GM12891 (cell line): Measurements from ENCODE around the gene SCAPER.
"Not testable (repeated sequence)": the region's sequence is repeated elsewhere in the genome, so short reads cannot be mapped to it uniquely, and the experiment has no call there.

Experiments used
- PAX5 ChIP-seq: IDR thresholded peaks from 2 replicates; pipeline ENCODE4 v1.6.1; 2011; ENCODE audit warnings: low read length, moderate library complexity, mild to moderate bottlenecking; ENCODE audit not compliant: insufficient read depth, severe bottlenecking
- POLR2A ChIP-seq: IDR thresholded peaks from 2 replicates; pipeline ENCODE4 v1.6.1; 2011; ENCODE audit warnings: low read depth, low read length, control low read depth
- POLR2AphosphoS5 ChIP-seq: IDR thresholded peaks from 2 replicates; pipeline ENCODE4 v1.6.1; 2011; ENCODE audit warnings: low read depth, low read length, control low read depth
- POU2F2 ChIP-seq: IDR thresholded peaks from 2 replicates; pipeline ENCODE4 v1.6.1; 2011; ENCODE audit warnings: low read depth, mild to moderate bottlenecking, control low read depth, low read length, moderate library complexity
- SPI1 ChIP-seq: IDR thresholded peaks from 2 replicates; pipeline ENCODE4 v1.6.1; 2011; ENCODE audit warnings: low read depth, low read length, control low read depth
- TAF1 ChIP-seq: IDR thresholded peaks from 2 replicates; pipeline ENCODE4 v1.6.1; 2011; ENCODE audit warnings: low read depth, low read length, control low read depth

DNA sequence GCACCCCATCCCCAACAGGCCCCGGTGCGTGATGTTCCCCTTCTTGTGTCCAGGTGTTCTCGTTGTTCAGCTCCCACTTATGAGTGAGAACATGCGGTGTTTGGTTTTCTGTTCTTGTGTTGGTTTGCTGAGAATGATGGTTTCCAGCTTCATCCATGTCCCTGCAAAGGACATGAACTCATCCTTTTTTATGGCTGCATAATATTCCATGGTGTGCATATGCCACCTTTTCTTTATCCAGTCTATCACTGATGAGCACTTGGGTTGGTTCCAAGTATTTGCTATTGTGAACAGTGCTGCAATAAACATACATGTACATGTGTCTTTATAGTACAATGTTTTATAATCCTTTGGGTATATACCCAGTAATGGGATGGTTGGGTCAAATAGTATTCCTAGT lies 217.5 kb downstream of the SCAPER start:
- TF ChIP-seq POLR2A, POLR2AphosphoS5, POU2F2, TAF1, PAX5, SPI1: not testable (repeated sequence)
